ENCODE data around the gene HPSE2. TPM values are rescaled to one million over a fixed set of nuclear protein-coding genes. Genes with fewer than 3 reads are reported as not detected.

HPSE2 gene
- total RNA-seq, 1 experiment from 2014 or later: 0.20 TPM

- Mint-ChIP-seq H3K4me3 (no peak overlapping the region), H3K27me3 (ENCODE audit: low read depth) (peaks cover 2% of the 10 kb centered on the region; the same call in 1 of the 2 replicates), H3K9me3 (no peaks in the 10 kb centered on the region; a peak in 1 of 5 replicates), H3K36me3 (ENCODE audit: insufficient read depth in 1 of 3, low read depth in 3 of 3) (peaks cover 0 to 2% (median 0%) of the 10 kb centered on the region in 3 experiments; a peak in 2 of 7 replicates), H3K27ac (no peak overlapping the region), H3K4me1 (no peaks in the 10 kb centered on the region)
- Histone ChIP-seq H2BK5ac (ENCODE audit: insufficient read length, low read length) (no peak overlapping the region), H3K27me3 (ENCODE audit: insufficient read depth, low read length) (no peaks in the 10 kb centered on the region), H3K14ac (ENCODE audit: insufficient read depth, low read length) (no peak overlapping the region), H2AFZ (ENCODE audit: low read length) (no peak overlapping the region), H3K56ac (ENCODE audit: insufficient read length, low read depth, low read length) (no peak overlapping the region), H4K5ac (ENCODE audit: insufficient read length, low read depth, low read length) (no peak overlapping the region), H3K79me2 (ENCODE audit: insufficient read depth, low read length) (no peaks in the 10 kb centered on the region), H3T11ph (ENCODE audit: low read length) (no peak overlapping the region), H2BK12ac (ENCODE audit: insufficient read length, low read depth, low read length) (no peak overlapping the region), H2AK5ac (ENCODE audit: insufficient read length, low read length) (no peak overlapping the region), H3K18ac (ENCODE audit: insufficient read length, low read depth, low read length) (no peak overlapping the region), H3K4ac (ENCODE audit: low read depth, low read length) (no peak overlapping the region), H4K91ac (ENCODE audit: insufficient read length, low read depth, low read length) (no peak overlapping the region), H3K9me3 (ENCODE audit: control insufficient read depth, low read depth, low read length) (no peaks in the 10 kb centered on the region), H2BK20ac (ENCODE audit: low read depth, low read length, poor library complexity, severe bottlenecking) (no peak overlapping the region), H4K20me1 (ENCODE audit: control insufficient read depth, insufficient read depth, insufficient read length) (no peaks in the 10 kb centered on the region), H3K9ac (ENCODE audit: extremely low read depth, insufficient read length, low read length) (no peak overlapping the region), H2BK120ac (ENCODE audit: low read depth, low read length, poor library complexity, severe bottlenecking) (no peak overlapping the region), H3K4me1 (ENCODE audit: insufficient read depth, low read length) (no peaks in the 10 kb centered on the region), H3K4me2 (ENCODE audit: insufficient read depth, insufficient read length, low read length) (no peak overlapping the region), H3K23me2 (ENCODE audit: insufficient read length, low read depth, low read length, poor library complexity, severe bottlenecking) (no peaks in the 10 kb centered on the region), H2BK15ac (ENCODE audit: low read depth, low read length) (no peak overlapping the region), H3K27ac (ENCODE audit: insufficient read length, low read depth, low read length) (no peak overlapping the region), H3K79me1 (ENCODE audit: insufficient read depth, low read depth, low read length, poor library complexity, severe bottlenecking) (no peaks in the 10 kb centered on the region), H3K23ac (ENCODE audit: insufficient read length, low read depth, low read length) (no peak overlapping the region), H4K8ac (replicated peaks; ENCODE audit: insufficient read length, low read depth, low read length) (no peak overlapping the region)
- no CpG with 5 or more reads among the region's 3 CpGs for WGBS (ENCODE audit: extremely low coverage, insufficient read length, low lambda C conversion rate)
- TF ChIP-seq CTCF (conservative IDR thresholded peaks at IDR 0.05): no peak
- no peak for DNase-seq
These were observed 477.2 kb downstream of the HPSE2 start for GRCh38 chr10:98758463-98758862.
